Neural cell (in vitro differentiated cells): ENCODE results near the gene ELOB. TPM values are rescaled to one million over a fixed set of nuclear protein-coding genes. Genes with fewer than 3 reads are reported as not detected.

Experiments
- H2AFZ ChIP-seq: fragments of 200-600, 300-800 bp; sonication (generic), shearing (Covaris generic); 2 replicates; pipeline ENCODE4 v1.6.0; 2014; ENCODE audit warnings: low read depth, mild to moderate bottlenecking, antibody characterized with exemption, low read length, moderate library complexity
- H3F3A ChIP-seq: fragments of 200-600 bp; shearing (Covaris generic); 2 replicates; pipeline ENCODE4 v1.6.1; 2016; ENCODE audit warnings: mild to moderate bottlenecking, moderate library complexity, mixed read lengths, antibody characterized with exemption, low read length; ENCODE audit not compliant: insufficient read depth, poor library complexity, severe bottlenecking
- H3K27ac ChIP-seq: fragments of 200-600, 300-800 bp; sonication (generic), shearing (Covaris generic); 2 replicates; pipeline ENCODE4 v1.5.1; 2014; ENCODE audit warnings: mild to moderate bottlenecking, low read length, moderate library complexity
- H3K27me3 ChIP-seq: fragments of 300-800, 200-600 bp; sonication (generic), shearing (Covaris generic); 2 replicates; pipeline ENCODE4 v1.6.0; 2014; ENCODE audit warnings: mild to moderate bottlenecking, low read depth, low read length, moderate library complexity; ENCODE audit not compliant: insufficient read depth
- H3K36me3 ChIP-seq: fragments of 300-800, 200-600 bp; sonication (generic), shearing (Covaris generic); 2 replicates; pipeline ENCODE4 v1.5.1; 2014; ENCODE audit warnings: mild to moderate bottlenecking, antibody characterized with exemption, low read length, moderate library complexity; ENCODE audit not compliant: insufficient read depth
- H3K4me2 ChIP-seq: fragments of 300-800, 200-600 bp; sonication (generic), shearing (Covaris generic); 2 replicates; pipeline ENCODE4 v1.6.0; 2014; ENCODE audit warnings: mild to moderate bottlenecking, low read length
- H3K4me3 ChIP-seq: fragments of 300-800, 200-600 bp; sonication (generic), shearing (Covaris generic); 2 replicates; pipeline ENCODE4 v1.5.1; 2014; ENCODE audit warnings: mild to moderate bottlenecking, low read length, moderate library complexity
- H3K79me2 ChIP-seq: fragments of 200-600 bp; shearing (Covaris generic); replicated peaks from 2 replicates; pipeline ENCODE4 v1.6.0; 2014; ENCODE audit warnings: mild to moderate bottlenecking, low read length, moderate library complexity; ENCODE audit not compliant: insufficient read depth
- H3K9ac ChIP-seq: fragments of 300-800, 200-600 bp; sonication (generic), shearing (Covaris generic); 2 replicates; pipeline ENCODE4 v1.6.1; 2016; ENCODE audit warnings: mild to moderate bottlenecking, low read length, mixed read lengths
- H3K9me2 ChIP-seq: fragments of 200-600 bp; shearing (Covaris generic); 2 replicates; pipeline ENCODE4 v1.6.1; 2016; ENCODE audit warnings: mild to moderate bottlenecking, low read length, mixed read lengths; ENCODE audit not compliant: insufficient read depth
- H3K9me3 ChIP-seq: fragments of 200-600, 300-800 bp; sonication (generic), shearing (Covaris generic); 2 replicates; pipeline ENCODE4 v1.6.1; 2016; ENCODE audit warnings: mild to moderate bottlenecking, mixed run types, low read length, moderate library complexity, mixed read lengths
- H4K20me1 ChIP-seq: fragments of 200-600 bp; shearing (Covaris generic); 2 replicates; pipeline ENCODE4 v1.6.1; 2016; ENCODE audit warnings: mild to moderate bottlenecking, mixed run types; ENCODE audit not compliant: insufficient read depth
- CTCF ChIP-seq: fragments of 450-650 bp; IDR thresholded peaks from 2 replicates; pipeline ENCODE4 v1.5.1; 2014; ENCODE audit warnings: antibody characterized with exemption, mild to moderate bottlenecking, moderate library complexity; ENCODE audit not compliant: poor library complexity, severe bottlenecking
- EP300 ChIP-seq: fragments of 450-650 bp; conservative IDR thresholded peaks from 2 replicates; pipeline ENCODE4 v1.6.1; 2014; ENCODE audit warnings: antibody characterized with exemption, mild to moderate bottlenecking, moderate library complexity; ENCODE audit not compliant: poor library complexity, severe bottlenecking
- EZH2 ChIP-seq: fragments of 200-600, 300-800 bp; shearing (Covaris generic), sonication (generic); IDR thresholded peaks from 2 replicates; pipeline ENCODE4 v1.6.1; 2014; ENCODE audit warnings: antibody characterized with exemption, low read length, borderline replicate concordance, mild to moderate bottlenecking; ENCODE audit not compliant: insufficient read depth, poor library complexity, severe bottlenecking
- MXI1 ChIP-seq: fragments of 450-650 bp; conservative IDR thresholded peaks from 2 replicates; pipeline ENCODE4 v1.6.1; 2014; ENCODE audit warnings: antibody characterized with exemption, mild to moderate bottlenecking; ENCODE audit not compliant: poor library complexity, severe bottlenecking
- POLR2AphosphoS5 ChIP-seq: IDR thresholded peaks from 2 replicates; pipeline ENCODE4 v1.6.1; 2012
- RAD21 ChIP-seq: fragments of 450-650 bp; conservative IDR thresholded peaks from 2 replicates; pipeline ENCODE4 v1.6.1; 2014; ENCODE audit warnings: antibody characterized with exemption, mild to moderate bottlenecking, moderate library complexity
- REST ChIP-seq: IDR thresholded peaks from 2 replicates; pipeline ENCODE4 v1.6.1; 2012; ENCODE audit warnings: borderline replicate concordance
- SMC3 ChIP-seq: fragments of 450-650 bp; conservative IDR thresholded peaks from 2 replicates; pipeline ENCODE4 v1.6.1; 2014; ENCODE audit warnings: antibody characterized with exemption, mild to moderate bottlenecking, moderate library complexity; ENCODE audit not compliant: poor library complexity
- TAF1 ChIP-seq: IDR thresholded peaks from 2 replicates; pipeline ENCODE4 v1.6.1; 2012; ENCODE audit warnings: low read depth
- polyA plus RNA-seq: library from polyadenylated mRNA; depleted of rRNA; stranded (reverse); fragments of >200 nt; gene quantifications from 2 replicates; pipeline ENCODE4 v1.2.3, GENCODE V29; 2014

Gene ELOB
- polyA plus RNA-seq, 1 donor from 2014 or later: 513 TPM

GRCh38 chr16:2743007-2743810 is 33.9 kb downstream of the ELOB start:
- H3K79me2 ChIP-seq: no peaks in the 10 kb centered on the region
- no peaks in the 10 kb centered on the region for H3K9me2 ChIP-seq
- H3K27me3 ChIP-seq: no peaks in the 10 kb centered on the region
- H2AFZ ChIP-seq: no peak overlapping the region
- no peaks in the 10 kb centered on the region for H3K9me3 ChIP-seq
- no peaks in the 10 kb centered on the region for H3K36me3 ChIP-seq
- H3K4me3 ChIP-seq: no peak overlapping the region
- no peaks in the 10 kb centered on the region for H4K20me1 ChIP-seq
- TF ChIP-seq RAD21 (no peak), SMC3 (no peak), POLR2AphosphoS5 (no peak), MXI1 (no peak), REST (no peak), TAF1 (no peak), EZH2 (no peak), EP300 (no peak), CTCF (no peak)
- no peak overlapping the region for H3K9ac ChIP-seq
- H3K27ac ChIP-seq: no peak overlapping the region
- H3K4me2 ChIP-seq: no peak overlapping the region
- no peaks in the 10 kb centered on the region for H3F3A ChIP-seq

DNA sequence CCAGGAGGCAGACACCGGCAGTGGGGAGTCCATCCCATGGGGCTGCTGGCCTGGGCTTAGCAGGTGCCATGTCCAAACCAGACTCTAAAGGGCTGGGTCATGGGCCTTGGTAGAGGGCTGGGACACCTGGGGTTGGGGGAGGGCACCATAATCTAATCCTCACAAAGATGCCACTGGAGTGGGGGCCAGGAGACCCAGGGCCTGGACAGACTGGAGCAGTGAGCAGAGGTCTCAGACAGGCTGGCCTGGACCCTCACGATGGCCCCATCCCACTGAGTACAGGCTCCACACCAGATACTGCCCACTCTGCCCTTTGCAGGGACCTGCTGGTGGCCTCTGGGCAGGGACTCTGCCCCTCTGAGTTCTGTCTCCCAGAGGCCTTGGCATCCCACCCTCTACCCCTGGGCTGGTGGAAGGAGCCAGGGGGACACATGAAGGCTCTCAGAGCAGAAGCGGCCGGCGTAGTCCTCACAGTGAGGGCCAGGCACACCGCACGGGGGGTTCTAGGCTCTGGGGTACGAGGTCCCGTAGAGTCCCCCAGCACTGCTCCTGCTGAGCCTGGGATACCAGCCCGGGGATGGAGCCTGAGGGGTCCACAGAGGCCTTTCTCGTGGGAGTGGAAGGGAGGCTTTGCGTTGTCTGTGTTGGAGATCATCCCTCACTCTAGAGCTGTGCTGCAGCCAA is 34.6 kb downstream of the ELOB start:
- no peak overlapping the region for H3K4me2 ChIP-seq
- no peaks in the 10 kb centered on the region for H3K9me3 ChIP-seq
- H3K36me3 ChIP-seq: no peaks in the 10 kb centered on the region
- H3K9me2 ChIP-seq: no peaks in the 10 kb centered on the region
- H3K79me2 ChIP-seq: no peaks in the 10 kb centered on the region
- no peak overlapping the region for H2AFZ ChIP-seq
- H3K4me3 ChIP-seq: no peak overlapping the region
- no peaks in the 10 kb centered on the region for H4K20me1 ChIP-seq
- no peak for TF ChIP-seq RAD21
- TF ChIP-seq POLR2AphosphoS5: no peak
- H3K9ac ChIP-seq: no peak overlapping the region
- H3F3A ChIP-seq: no peaks in the 10 kb centered on the region
- no peaks in the 10 kb centered on the region for H3K27me3 ChIP-seq
- H3K27ac ChIP-seq: no peak overlapping the region
